Measurements from ENCODE around the gene CTTNBP2NL. TPM values are rescaled to one million over a fixed set of nuclear protein-coding genes. Genes with fewer than 3 reads are reported as not detected.
"Not testable (repeated sequence)": the region's sequence is repeated elsewhere in the genome, so short reads cannot be mapped to it uniquely, and the experiment has no call there.

CTTNBP2NL gene
- total RNA-seq, 1 experiment from 2014 or later, result 8.3 TPM

DNA sequence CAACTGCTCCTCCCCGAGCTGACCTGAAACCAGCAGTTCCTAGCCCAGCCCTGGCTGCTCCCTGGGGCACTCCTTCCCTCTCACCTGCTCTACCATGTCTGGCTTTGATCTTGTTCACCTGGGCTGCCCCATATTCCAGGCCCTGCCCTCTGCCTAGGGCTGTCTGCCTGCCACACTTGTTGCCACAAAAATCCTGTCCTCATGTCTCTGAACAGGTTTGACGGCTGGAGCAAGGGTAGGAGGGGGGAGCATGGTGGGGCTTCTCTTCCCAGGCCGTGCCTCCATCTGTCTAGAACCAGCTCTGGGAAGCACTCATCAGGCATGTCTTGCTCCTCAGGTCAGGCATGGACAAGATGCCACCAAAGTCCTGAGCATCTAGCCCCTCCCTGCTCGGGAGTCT is 68.5 kb downstream of the CTTNBP2NL start:
- no peak for DNase-seq (ENCODE audit: low spot score)

DNA sequence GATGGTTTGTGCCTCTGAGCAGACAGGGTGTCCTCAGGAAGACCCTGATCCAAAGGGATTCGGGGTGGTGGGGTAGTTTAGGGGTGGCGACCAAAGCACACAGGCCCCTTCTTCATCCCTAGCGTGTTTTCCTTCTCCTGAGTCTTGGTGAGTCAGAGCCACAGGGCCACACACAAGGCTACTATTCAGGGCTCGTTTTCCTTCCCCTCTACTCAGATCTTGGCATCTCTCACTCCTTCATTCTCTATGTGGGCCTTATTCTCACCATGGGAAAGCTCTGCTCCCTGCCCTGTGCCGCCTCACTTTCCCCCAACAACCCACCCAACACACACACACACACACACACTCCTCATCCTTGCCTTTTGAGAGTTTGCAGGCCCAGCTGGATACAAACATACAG is 69.1 kb downstream of the CTTNBP2NL start:
- no peak for DNase-seq (ENCODE audit: low spot score)

DNA sequence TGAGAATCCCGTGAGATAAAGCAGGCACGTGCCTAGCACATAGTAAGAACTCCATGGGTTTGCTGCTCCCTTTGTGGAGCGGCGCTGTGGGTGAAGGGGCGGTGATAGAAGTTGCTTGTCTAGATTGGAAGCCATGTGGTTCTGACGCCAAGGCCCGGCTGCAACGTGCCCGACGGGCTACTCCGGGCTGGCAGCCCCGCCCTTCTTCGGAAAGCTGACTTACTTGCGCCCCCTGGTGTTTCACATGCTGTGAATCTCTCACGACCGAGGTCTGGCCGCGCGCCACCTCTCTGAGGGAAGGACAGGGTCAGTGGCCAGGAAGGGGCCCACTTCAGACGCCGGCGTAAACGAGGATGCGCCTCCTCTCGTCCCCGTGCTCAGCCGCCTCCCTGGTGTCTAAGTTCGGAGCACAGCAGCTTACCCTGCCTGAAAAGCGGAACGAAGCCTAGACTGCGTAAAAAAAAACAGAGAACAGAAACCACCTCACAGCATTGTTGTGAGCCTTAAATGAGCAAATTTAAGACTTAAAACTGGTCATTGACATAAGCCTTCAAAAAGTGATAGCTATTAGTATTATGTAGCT is 70.2 kb downstream of the CTTNBP2NL start:
- peak; percentile 81 for DNase-seq (ENCODE audit: low spot score)

DNA sequence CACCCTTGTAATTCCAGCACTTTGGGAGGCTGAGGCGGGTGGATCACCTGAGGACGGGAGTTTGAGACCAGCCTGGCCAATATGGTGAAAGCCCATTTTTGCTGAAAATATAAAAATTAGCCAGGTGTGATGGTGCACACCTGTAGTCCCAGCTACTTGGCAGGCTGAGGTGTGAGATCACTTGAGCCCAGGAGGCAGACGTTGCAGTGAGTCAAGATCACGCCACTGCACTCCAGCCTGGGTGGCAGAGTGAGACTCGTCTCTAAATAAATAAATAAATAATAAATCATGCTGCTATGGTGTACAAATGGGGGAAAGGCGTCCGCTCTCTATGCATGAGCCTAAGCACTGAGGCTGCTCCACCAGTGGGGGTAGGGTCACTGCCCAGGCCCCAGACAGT is 74.3 kb downstream of the CTTNBP2NL start:
- DNase-seq (ENCODE audit: low spot score), result not testable (repeated sequence)

DNA sequence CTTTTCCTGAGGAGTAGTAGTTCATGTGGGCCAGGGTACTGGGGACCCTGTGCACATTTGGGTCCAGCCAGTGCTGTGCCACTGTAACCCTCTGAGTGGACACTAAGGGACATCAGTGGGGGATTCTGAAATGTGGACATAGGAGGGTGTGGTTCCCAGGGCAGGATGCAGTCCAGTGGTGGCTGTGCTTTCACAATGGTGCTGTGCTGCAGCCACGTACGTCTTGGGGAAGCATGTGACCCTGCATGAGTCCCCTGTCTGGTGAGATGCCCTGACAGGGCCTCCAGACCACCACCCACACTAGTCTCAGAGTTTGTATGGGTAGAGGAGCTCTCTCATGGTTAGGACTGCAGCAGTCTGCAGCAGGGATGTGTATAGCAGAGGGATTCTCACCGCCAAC is 75.0 kb downstream of the CTTNBP2NL start:
- DNase-seq (ENCODE audit: low spot score), result no peak

DNA sequence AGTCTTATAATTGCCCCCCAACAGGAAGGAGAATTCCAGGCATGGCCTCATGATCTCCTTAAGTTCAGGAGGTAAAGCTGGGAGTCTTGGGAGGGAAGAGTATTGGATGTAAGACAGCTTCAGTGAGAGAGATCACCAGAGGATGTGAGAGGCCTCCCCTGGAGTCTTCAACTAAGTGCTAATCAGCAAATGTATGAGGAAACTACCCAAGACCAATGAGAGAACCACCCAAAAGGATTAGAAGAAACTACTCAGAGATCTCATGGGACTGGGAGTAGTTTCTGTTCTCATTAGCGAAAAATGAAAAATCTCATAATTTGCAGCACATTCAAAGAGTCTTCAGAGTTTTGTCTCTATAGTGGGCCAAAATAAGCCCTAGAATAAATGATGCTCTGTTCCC is 76.1 kb downstream of the CTTNBP2NL start:
- no peak for DNase-seq (ENCODE audit: low spot score)

DNA sequence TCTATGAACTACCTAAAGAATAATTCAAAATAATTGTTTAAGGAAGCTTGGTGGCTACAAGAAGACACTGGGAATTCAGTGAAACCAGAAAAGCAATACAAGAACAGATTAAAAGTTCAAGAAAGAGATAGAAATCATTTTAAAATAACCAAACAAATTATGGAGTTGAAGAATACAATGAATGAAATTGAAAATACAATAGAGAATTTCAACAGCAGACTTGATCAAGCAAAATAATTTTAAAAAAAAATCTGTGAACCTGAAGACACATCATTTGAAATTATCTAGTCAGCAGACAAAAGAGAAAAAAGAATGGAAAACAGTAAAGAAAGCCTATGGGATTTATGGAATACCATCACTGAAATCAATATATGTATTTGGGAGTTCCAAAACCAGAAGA is 81.5 kb downstream of the CTTNBP2NL start:
- DNase-seq (ENCODE audit: low spot score), result no peak

DNA sequence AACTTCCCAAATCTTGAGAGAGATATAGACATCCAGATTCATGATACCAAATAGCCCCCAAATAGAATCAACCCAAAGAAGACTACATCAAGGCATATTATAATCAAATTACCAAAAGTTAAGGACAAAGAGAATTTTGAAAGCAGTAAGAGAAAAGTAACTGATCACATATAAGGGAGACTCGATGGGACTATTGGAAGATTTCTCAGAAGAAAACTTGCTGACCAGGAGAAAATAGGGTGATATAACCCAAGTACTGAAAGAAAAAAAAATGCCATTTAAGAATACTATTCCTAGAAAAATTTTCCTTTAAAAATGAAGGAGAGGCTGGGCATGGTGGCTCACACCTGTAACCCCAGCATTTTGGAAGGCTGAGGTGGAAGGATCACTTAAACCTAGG is 82.3 kb downstream of the CTTNBP2NL start:
- no peak for DNase-seq (ENCODE audit: low spot score)

DNA sequence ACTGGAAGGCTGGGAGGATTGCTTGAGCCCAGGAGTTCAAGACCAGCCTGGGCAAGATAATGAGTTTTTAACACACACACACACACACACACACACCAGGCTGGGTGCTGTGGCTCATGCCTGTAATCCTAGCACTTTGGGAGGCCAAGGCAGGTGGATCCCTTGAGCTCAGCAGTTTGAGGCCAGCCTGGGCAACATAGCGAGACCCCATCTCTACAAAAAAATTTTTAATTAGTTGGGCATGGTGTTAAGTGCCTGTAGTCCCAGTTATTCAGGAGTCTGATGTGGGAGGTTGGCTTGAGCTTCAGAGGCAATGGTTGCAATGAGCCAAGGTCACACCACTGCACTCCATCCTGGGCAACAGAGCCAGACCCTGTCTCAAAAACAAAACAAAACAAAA is 90.0 kb downstream of the CTTNBP2NL start:
- DNase-seq (ENCODE audit: low spot score), result not testable (repeated sequence)

DNA sequence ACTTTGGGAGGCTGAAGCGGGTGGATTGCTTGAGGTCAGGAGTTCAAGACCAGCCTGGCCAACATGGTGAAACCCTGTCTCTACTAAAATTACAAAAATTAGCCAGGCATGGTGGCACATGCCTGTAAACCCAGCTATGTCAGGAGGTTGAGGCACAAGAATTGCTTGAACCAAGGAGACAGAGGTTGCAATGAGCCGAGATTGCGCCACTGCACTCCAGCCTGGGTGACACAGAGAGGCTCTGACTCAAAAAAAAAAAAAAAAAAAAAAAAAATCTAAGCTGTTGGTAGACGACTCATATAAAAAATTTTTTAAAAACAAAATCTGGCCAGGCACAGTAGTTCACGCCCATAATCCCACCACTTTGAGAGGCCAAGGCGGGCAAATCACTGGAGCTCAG is 91.7 kb downstream of the CTTNBP2NL start:
- not testable (repeated sequence) for DNase-seq (ENCODE audit: low spot score)

DNA sequence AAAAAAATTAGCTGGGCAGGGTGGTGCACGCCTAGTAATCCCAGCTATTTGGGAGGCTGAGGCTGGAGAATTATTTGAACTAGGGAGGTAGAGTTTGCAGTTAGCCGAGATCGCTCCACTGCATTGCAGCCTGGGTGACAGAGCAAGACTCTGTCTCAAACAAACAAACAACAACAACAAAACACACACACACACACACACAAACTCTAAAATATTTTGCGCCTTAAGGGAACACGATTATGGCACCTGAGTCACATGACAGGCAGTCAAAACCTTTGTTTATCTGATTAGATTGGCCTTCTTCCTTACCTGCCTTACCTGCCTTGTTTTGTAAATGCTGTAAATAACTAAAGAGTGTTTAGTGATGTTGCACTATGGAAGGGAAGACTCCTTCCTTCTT is 92.1 kb downstream of the CTTNBP2NL start:
- DNase-seq (ENCODE audit: low spot score), result no peak

DNA sequence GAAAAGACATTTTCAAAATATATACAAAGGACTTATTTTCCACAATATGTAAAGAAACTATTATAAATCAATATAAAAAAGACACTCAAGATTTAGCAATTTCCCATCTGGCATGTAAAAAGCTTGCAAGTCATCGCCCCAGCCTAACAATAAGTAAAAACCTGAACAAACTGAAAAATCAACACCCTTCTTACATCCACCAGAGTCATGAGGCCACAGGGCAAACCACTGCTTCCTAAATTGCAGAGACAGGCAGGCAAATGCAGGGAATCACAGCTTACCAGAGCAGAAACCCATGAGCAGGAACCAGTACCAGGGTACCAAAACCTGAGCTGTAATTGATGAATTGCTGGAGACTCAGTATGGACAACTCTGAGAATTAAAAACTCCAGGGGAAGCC is 96.1 kb downstream of the CTTNBP2NL start:
- DNase-seq (ENCODE audit: low spot score), result no peak

DNA sequence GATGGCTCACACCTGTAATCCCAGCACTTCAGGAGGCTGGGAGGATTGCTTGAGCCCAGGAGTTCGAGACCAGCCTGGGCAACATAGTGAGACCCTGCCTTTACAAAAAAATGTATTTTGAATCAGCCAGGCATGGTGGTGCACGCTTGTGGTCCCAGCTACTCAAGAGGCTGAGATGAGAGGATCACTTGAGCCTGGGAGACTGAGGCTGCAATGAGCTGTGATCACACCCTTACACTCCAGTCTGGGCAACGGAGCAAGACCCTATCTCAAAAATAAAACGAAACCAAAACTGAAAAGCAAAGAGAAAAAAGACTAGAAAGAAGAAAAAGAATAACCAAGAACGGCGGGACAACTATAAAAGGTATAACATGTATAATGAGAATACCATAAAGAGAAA is 97.3 kb downstream of the CTTNBP2NL start:
- DNase-seq (ENCODE audit: low spot score), result no peak

DNA sequence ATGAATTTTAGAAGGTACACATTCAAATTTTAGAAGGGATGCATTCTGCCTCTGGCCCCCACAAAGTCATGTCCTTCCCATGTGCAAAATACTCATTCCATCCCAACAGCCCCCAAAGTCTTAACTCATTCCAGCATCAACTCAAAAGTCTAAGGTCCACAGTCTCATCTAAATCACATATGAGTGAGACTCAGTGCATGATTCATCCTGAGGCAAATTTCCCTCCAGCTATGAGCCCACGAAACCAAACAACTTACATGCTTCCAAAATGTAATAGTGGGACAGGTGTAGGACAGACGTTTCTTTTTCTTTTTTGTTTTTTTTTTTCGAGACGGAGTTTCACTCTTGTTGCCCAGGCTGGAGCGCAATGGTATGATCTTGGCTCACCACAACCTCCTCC is 100.3 kb downstream of the CTTNBP2NL start:
- no peak for DNase-seq (ENCODE audit: low spot score)

DNA sequence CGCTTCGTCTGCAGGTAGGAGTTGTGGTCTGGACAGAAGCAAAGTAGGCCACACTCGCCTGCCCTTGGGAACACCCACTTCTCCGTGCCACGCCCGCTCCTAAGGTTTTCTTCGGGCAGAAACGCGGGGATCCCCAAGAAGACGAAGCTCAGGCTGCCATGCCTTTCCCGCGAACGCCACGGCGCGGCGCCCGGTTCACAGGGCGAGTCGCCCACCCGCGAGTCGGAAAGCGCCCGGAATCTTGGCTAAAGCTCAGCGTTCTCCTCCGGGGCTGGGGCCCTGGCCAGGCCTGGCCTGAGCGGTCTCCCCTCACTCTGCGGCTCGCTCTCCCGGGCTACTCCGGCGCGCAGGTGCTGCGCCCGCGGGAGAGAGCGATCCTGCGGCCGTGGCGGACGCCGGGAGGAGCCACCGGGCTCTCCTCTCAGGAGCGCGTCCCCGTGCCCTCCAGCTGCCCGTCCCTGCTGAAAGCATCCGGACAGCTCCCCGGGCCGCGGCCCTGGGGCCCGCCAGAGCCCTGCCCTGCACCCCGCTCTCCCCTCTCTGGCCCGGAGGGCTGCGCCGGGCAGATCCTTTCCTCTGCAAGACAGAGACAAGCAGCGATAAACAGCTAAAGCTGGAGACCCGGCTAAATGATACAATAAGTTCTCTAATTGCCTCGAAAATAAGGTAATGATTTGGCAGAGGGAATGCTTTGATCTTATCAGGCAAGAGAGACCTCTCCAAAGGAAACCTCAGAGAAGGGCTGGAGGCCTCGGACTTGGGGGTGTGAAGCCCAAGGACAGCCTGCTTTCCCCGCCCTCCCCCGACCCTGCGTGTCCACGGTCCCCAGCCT is 106.0 kb downstream of the CTTNBP2NL start:
- peak; percentile 21 for DNase-seq (ENCODE audit: low spot score)

DNA sequence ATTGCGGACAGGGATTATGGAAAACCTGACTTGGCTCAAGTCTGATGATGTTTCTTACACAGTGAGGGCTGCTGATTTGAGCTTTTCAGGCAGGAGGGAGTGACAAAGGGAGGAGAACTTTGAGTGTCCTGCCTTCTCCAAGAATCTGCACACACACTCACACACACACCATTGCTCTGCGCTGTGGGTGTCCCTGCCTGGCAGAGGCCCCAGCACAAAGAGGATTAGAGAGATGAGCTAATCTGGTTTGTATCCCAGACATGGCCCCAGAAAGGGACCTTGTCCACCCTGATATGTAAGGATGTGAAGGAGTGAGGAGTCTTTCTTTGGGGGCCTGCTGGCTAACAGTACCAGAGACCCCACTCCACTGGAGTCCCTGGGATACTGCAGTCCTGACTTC is 106.8 kb downstream of the CTTNBP2NL start:
- DNase-seq (ENCODE audit: low spot score), result no peak

DNA sequence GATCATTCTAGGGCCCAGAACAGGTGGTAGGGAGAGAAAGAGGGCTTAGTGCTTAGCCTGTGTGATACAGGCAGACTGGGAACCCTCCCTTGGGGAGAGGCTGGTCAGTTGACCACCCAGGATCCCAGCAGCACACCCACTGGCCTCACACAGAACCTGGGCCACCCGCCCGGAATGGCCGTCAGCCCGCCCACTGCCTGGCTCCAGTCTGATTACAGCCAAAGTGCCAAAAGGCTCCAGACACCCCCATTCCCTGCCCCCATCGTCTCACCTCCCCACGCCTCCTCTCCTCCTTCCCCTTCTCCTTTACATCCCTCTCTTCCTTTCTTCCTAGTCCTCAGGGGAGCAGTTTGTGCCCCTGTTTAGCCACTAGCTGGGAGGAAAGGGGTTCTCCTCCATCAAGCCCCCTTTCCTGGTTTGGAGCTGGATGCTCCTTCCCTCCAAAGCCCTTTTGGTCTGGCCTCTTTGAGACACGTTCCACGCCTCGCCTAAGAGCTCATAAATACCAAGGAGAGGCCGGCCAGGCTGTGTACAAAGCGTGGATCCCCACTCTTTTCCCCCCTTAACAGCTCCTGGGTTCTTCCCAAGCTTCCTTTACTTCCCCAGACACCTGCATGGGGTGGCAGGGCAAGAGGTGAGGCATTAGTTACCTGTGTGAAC is 108.1 kb downstream of the CTTNBP2NL start:
- DNase-seq (ENCODE audit: low spot score), result no peak

DNA sequence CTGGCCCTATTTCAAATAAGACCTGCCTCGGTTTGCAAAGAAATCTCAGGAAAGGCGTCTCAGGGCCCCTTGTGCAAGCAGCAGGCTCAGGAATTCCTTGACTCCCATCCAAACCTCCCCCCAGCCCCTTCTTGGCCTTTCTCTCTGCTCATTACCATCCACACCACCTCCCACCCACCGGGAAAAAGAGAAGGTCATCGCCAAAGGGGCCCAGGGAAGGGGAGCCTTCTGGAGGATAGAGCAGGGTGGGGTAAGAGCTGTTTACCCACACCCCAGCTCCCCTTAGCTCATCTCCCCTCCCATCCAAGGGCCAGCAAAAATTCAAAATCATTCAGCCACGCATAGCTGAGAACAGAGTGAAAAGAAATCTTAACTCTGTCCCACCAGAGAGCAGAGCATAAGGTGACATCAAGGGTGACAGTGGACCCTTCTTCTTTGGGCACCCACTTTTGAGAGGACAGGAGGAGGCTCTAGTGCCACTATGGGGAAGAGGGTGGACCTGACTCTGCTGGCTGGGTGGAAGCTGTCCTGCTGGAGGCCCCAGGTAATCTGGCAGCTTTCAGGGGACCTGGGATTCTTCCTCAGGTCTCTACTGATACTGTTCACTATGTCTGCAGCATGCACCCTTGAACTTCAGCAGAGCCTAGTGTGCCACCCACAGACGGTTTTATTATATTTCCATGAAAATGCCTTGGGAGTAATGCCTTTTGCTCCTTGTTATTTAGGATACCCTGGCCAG is 108.8 kb downstream of the CTTNBP2NL start:
- DNase-seq (ENCODE audit: low spot score), result no peak

DNA sequence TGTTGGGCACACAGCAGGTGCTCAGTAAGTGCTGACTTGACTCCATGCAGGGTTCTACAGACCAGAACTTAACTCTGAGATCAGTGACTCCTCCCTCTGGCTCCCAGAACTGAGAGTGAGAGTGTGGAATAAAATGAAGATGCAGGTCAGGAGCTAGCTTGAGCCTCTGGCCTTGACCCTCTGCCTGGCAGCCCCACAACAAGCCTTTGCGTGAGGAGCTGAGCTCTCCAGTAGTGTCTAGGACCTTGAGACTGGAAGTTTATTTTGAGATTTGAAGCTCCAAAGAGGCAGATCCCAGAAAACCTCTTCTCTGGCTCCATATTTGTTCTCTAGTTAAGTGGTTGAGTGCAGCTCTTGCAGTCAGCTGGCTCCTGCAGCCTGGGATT is 109.4 kb downstream of the CTTNBP2NL start:
- DNase-seq (ENCODE audit: low spot score), result no peak

DNA sequence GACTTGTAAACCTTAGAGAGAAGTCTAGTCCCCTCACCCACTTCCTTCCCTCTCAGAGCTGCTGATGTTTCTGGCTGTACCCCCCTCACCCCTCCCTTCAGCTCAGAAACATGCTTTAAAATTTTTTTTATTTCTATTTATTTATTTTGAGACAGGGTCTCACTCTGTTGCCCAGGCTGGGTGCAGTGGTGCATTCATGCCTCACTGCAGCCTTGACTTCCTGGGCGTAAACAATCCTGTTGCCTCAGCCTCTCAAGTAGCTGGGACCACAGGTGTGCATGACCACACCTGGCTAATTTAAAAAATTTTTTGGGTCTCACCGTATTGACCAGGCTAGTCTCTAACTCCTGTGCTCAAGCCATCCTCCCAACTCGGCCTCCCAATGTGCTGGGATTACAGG is 109.9 kb downstream of the CTTNBP2NL start:
- DNase-seq (ENCODE audit: low spot score), result no peak

DNA sequence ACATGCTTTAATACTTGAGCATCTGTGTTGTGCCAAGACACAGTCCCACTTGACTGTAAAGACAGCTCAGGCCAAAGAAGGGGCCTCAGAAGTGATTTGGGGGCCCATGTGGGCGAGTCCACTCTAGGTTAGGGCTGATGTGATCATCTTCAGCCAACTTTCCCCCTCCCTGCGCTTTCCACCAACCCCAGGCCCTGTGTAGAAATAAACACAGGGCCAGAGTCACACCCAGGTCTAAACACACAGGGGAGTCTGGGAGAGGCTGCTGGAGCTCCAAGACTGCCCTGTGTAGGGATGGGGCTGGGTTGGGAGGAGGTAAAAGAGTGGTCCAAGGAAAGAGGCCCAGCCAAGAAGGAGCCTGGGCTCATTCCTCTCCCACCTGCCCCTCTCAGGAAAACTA is 110.3 kb downstream of the CTTNBP2NL start:
- DNase-seq (ENCODE audit: low spot score), result no peak

DNA sequence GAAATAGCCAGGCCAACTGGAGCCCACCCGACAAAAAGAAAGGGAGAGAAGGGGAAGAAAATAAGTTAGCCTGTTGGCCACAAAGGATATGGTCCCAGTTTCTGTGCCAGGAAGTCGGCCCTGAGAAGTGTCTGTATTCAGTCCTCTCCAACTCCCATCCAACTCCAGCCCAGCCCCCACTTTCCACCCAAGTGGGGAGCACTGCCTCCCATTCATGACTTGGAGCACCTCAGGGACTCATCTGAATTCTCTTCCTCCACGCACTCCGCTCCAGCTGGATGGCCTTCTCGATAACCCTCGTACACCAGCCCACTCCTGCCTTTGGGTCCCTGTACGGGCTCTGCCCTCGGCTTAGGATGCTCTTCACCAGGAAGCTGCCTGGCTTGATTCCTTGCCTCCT is 110.7 kb downstream of the CTTNBP2NL start:
- DNase-seq (ENCODE audit: low spot score), result no peak
